ENCODE results near the gene EBF3.

EBF3 gene

GRCh38 chr10:129959544-129960480, 4.3 kb downstream of the EBF3 start:
- DNase-seq, result no peak

- peak in 1 of 2 experiments; percentile 11 for DNase-seq
Observed at GRCh38 chr10:129958629-129959543, 5.2 kb downstream of the EBF3 start.

- DNase-seq, result no peak
Observed at GRCh38 chr10:129958148-129958628, 5.9 kb downstream of the EBF3 start.

- DNase-seq, result no peak
Observed at GRCh38 chr10:129956876-129957673, 7.0 kb downstream of the EBF3 start.

GRCh38 chr10:129956286-129956670, 7.8 kb downstream of the EBF3 start:
- no peak for DNase-seq

GRCh38 chr10:129955601-129956285, 8.3 kb downstream of the EBF3 start:
- DNase-seq, result no peak

GRCh38 chr10:129954492-129955315, 9.4 kb downstream of the EBF3 start:
- no peak for DNase-seq

- no peak for DNase-seq
Observed at GRCh38 chr10:129953119-129954051, 10.7 kb downstream of the EBF3 start.

- DNase-seq, result no peak
Observed at GRCh38 chr10:129952378-129953118, 11.5 kb downstream of the EBF3 start.

- no peak for DNase-seq
Observed at GRCh38 chr10:129951970-129952265, 12.2 kb downstream of the EBF3 start.

GRCh38 chr10:129951101-129951969, 12.7 kb downstream of the EBF3 start:
- DNase-seq, result no peak

- DNase-seq, result no peak
Observed at GRCh38 chr10:129950676-129951075, 13.4 kb downstream of the EBF3 start.

GRCh38 chr10:129949891-129950291, 14.2 kb downstream of the EBF3 start:
- DNase-seq, result no peak

GRCh38 chr10:129949411-129949810, 14.7 kb downstream of the EBF3 start:
- DNase-seq, result no peak

- DNase-seq, result no peak
Observed at GRCh38 chr10:129946859-129947258, 17.2 kb downstream of the EBF3 start.

GRCh38 chr10:129945941-129946760, 17.9 kb downstream of the EBF3 start:
- DNase-seq, result no peak

- no peak for DNase-seq
Observed at GRCh38 chr10:129945526-129945925, 18.5 kb downstream of the EBF3 start.

All from activated CD4-positive, alpha-beta T cell treated with anti-CD3 and anti-CD28 coated beads, Interleukin-2, amount 50 U/mL, for 48 hours (primary cell).